B cell (primary cell): ENCODE data around the gene RDH5. TPM values are rescaled to one million over a fixed set of nuclear protein-coding genes. Genes with fewer than 3 reads are reported as not detected.
A peak's percentile ranks its signal among the peaks of the same experiment; 100 is the strongest.

ENCODE experiments used
- ATAC-seq: fragments of 200-7000 bp; cut with Tn5 transposase; one replicate; pipeline ENCODE4 v1.10.0; 2021; ENCODE audit warnings: low read depth, mild to moderate bottlenecking, moderate number of reproducible peaks, moderate library complexity
- CTCF ChIA-PET: fragments of 350-600 bp; sonication (Branson Sonifier 250); formaldehyde crosslinking; loops from one replicate; lab custom pipeline; 2021; ENCODE audit warnings: antibody characterized with exemption, inconsistent platforms; lab: Charles Lee
- POLR2A ChIA-PET: fragments of 350-600 bp; sonication (Branson Sonifier 250); formaldehyde crosslinking; loops from one replicate; lab custom pipeline; 2021; ENCODE audit warnings: antibody characterized with exemption; lab: Charles Lee
- DNase-seq: peaks from one replicate; pipeline ENCODE4 v3.0.0; 2013
- H2AFZ ChIP-seq: 2 replicates; pipeline ENCODE4 v1.6.1; 2012; ENCODE audit warnings: mild to moderate bottlenecking, low read depth, low read length; ENCODE audit not compliant: insufficient read depth, poor library complexity, severe bottlenecking
- H3K27ac ChIP-seq, 2 donors: 1 replicate in 1 of 2; 2 replicates in 1 of 2; pipeline ENCODE4 v1.5.1; 2012 to 2013; ENCODE audit warnings: low read length in 2 of 2, mild to moderate bottlenecking in 2 of 2, moderate library complexity in 1 of 2
- H3K27me3 ChIP-seq, 4 experiments: fragments of 200-600 bp in 1 of 4; sonication (generic) in 1 of 4; replicated peaks in 1 of 4; 1 replicate in 2 of 4; 2 replicates in 2 of 4; pipeline versions ENCODE4 v1.6.1 to v1.7.0; 2013 to 2016; ENCODE audit warnings: low read length in 3 of 4, mild to moderate bottlenecking in 2 of 4, mixed read lengths in 1 of 4, moderate library complexity in 1 of 4; ENCODE audit not compliant: insufficient read depth in 4 of 4, control insufficient read depth in 3 of 4; ENCODE audit errors: control extremely low read depth in 1 of 4
- H3K36me3 ChIP-seq, 2 experiments: replicated peaks in 1 of 2; 1 replicate in 1 of 2; 2 replicates in 1 of 2; pipeline versions ENCODE4 v1.6.1 to v1.7.1; 2013; ENCODE audit warnings: low read length in 1 of 2; ENCODE audit not compliant: insufficient read depth in 2 of 2, control insufficient read depth in 1 of 2; ENCODE audit errors: control extremely low read depth in 1 of 2, extremely low read depth in 1 of 2
- H3K4me1 ChIP-seq, 2 donors: fragments of 200-600 bp in 1 of 2; sonication (generic) in 1 of 2; 1 replicate in 1 of 2; 2 replicates in 1 of 2; pipeline versions ENCODE4 v1.5.1 to v1.6.1; 2013 to 2017; ENCODE audit warnings: low read length in 2 of 2; ENCODE audit not compliant: control insufficient read depth in 2 of 2, insufficient read depth in 2 of 2
- H3K4me2 ChIP-seq: replicated peaks from 2 replicates; pipeline ENCODE3; 2012; ENCODE audit warnings: mild to moderate bottlenecking, low read depth, low read length; ENCODE audit not compliant: poor library complexity, severe bottlenecking
- H3K4me3 ChIP-seq, 5 experiments: fragments of 200-600 bp in 1 of 5; sonication (generic) in 1 of 5; 1 replicate in 3 of 5; 2 replicates in 2 of 5; pipeline versions ENCODE4 v1.5.1 to v1.7.0; 2011 to 2016; ENCODE audit warnings: low read length in 4 of 5, mild to moderate bottlenecking in 4 of 5, low read depth in 2 of 5, control low read depth in 1 of 5, moderate library complexity in 1 of 5; ENCODE audit not compliant: insufficient read depth in 1 of 5; ENCODE audit errors: control extremely low read depth in 1 of 5, extremely low read depth in 1 of 5
- H3K79me2 ChIP-seq: fragments of 200-600 bp; sonication (generic); one replicate; pipeline ENCODE4 v1.6.0; 2016; ENCODE audit warnings: low read length; ENCODE audit not compliant: control insufficient read depth, insufficient read depth
- H3K9ac ChIP-seq: fragments of 200-600 bp; sonication (generic); 2 replicates; pipeline ENCODE4 v1.6.1; 2017; ENCODE audit warnings: mild to moderate bottlenecking, low read length, moderate library complexity
- H3K9me3 ChIP-seq, 3 donors: one replicate each; pipeline versions ENCODE4 v1.6.1 to v1.7.1; 2013; ENCODE audit warnings: low read length in 2 of 3; ENCODE audit not compliant: control insufficient read depth in 2 of 3, insufficient read depth in 1 of 3; ENCODE audit errors: control extremely low read depth in 1 of 3
- H4K20me1 ChIP-seq: 2 replicates; pipeline ENCODE4 v1.6.0; 2012; ENCODE audit warnings: mild to moderate bottlenecking, low read length; ENCODE audit not compliant: insufficient read depth, control insufficient read depth, poor library complexity, severe bottlenecking
- H3K27ac Mint-ChIP-seq: one replicate; pipeline ENCODE4 v1.8.0; 2021; ENCODE audit warnings: mixed read lengths
- H3K27me3 Mint-ChIP-seq: one replicate; pipeline ENCODE4 v1.8.0; 2021; ENCODE audit warnings: mixed read lengths
- H3K4me1 Mint-ChIP-seq: one replicate; pipeline ENCODE4 v1.8.0; 2021; ENCODE audit warnings: mixed read lengths
- H3K4me3 Mint-ChIP-seq: one replicate; pipeline ENCODE4 v1.8.0; 2021; ENCODE audit warnings: mixed read lengths
- H3K9me3 Mint-ChIP-seq: one replicate; pipeline ENCODE4 v1.8.0; 2022; ENCODE audit warnings: mixed read lengths; ENCODE audit not compliant: insufficient read depth
- CTCF ChIP-seq: fragments of 200-600 bp; IDR thresholded peaks from one replicate; pipeline ENCODE4 v1.8.0; 2022; ENCODE audit warnings: antibody characterized with exemption, mild to moderate bottlenecking
- EZH2 ChIP-seq: IDR thresholded peaks from 2 replicates; pipeline ENCODE4 v1.6.1; 2012; ENCODE audit warnings: borderline replicate concordance, low read depth, mild to moderate bottlenecking, moderate library complexity, low read length; ENCODE audit not compliant: insufficient read depth, poor library complexity, severe bottlenecking
- WGBS: methylation state at CpG from one replicate; pipeline ENCODE4 v1.1.5; 2013; ENCODE audit warnings: missing lambda C conversion rate; ENCODE audit not compliant: insufficient coverage; 5-methylcytosine and 5-hydroxymethylcytosine counted together
- intact Hi-C: fragments of 100-400 bp; cut with micrococcal nuclease; formaldehyde crosslinking; loops from one replicate; pipeline ENCODE4 v1.10.0; 2022
- polyA plus RNA-seq: library from polyadenylated mRNA; depleted of rRNA; stranded (reverse); fragments of >200 nt; gene quantifications from 2 replicates; pipeline ENCODE4 v1.2.3, GENCODE V29; 2012
- total RNA-seq, 2 donors: library from RNA; stranded (reverse); fragments of 120-200 nt in 1 of 2; gene quantifications; 1 replicate in 1 of 2; 2 replicates in 1 of 2; pipeline versions ENCODE4 v1.2.3 to v1.2.4, GENCODE V29; 2013 to 2022

Gene RDH5
- total and polyA plus RNA-seq, 2 donors (not counting 1 experiment from before 2014, with no cell fraction given), result 32.6 to 37.8 TPM

DNA sequence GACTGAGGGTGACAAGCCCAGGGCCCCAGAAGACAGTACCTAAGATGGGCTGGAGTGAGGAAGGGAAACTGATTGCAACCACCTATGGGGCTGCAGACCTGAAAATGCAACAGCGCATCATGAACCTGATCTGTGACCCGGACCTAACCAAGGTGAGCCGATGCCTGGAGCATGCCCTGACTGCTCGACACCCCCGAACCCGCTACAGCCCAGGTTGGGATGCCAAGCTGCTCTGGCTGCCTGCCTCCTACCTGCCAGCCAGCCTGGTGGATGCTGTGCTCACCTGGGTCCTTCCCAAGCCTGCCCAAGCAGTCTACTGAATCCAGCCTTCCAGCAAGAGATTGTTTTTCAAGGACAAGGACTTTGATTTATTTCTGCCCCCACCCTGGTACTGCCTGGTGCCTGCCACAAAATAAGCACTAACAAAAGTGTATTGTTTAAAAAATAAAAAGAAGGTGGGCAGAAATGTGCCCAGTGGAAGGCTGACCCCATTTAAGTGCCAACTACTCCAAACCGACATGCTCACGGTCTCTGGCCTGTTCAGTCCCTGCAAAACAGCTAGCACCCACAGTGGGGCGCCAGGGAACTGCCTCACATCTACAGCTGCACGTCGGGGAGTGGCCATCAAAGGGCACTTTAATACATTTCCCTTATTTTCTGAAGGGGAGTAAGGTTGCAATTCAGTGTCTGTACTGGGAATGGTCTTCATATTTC, 4.2 kb downstream of the RDH5 start:
- no peaks in the 10 kb centered on the region for H3K9me3 ChIP-seq
- no peaks in the 10 kb centered on the region for H3K27me3 Mint-ChIP-seq
- H3K36me3 ChIP-seq, result peaks cover 0 to 28% of the 10 kb centered on the region in 2 experiments
- intact Hi-C loops, result loop anchor here (1.0 to 2.0 kb wide), 3 partner anchors 8 to 72 kb away; partner anchors contain the start of gene BLOC1S1
- DNase-seq (peak; percentile 73), ATAC-seq (peak; percentile 45)
- H3K4me1 ChIP-seq, result peaks cover 10 to 29% of the 10 kb centered on the region in 2 donors
- no peak overlapping the region for H3K4me2 ChIP-seq
- H3K4me3 Mint-ChIP-seq, result no peak overlapping the region
- no peaks in the 10 kb centered on the region for H4K20me1 ChIP-seq
- no peaks in the 10 kb centered on the region for H3K9me3 Mint-ChIP-seq
- peak overlapping the region; percentile 57 for H3K27ac Mint-ChIP-seq
- ChIA-PET CTCF (interaction anchor here (1.0 to 11.0 kb wide), 8 partner anchors 8 to 305 kb away, joined by 3 to 147 read pairs (median 4); partner anchors contain the start of gene BLOC1S1), POLR2A (interaction anchor here (0.9 to 1.1 kb wide), 2 partner anchors 11 to 14 kb away, joined by 5 to 11 read pairs; no protein-coding TSS in a partner anchor)
- H3K27me3 ChIP-seq, result no peaks in the 10 kb centered on the region
- H3K4me1 Mint-ChIP-seq, result peaks cover 35% of the 10 kb centered on the region
- H3K27ac ChIP-seq, result no peak overlapping the region
- H3K9ac ChIP-seq, result no peak overlapping the region
- no peaks in the 10 kb centered on the region for H3K79me2 ChIP-seq
- H2AFZ ChIP-seq, result no peak overlapping the region
- H3K4me3 ChIP-seq, result no peak overlapping the region
- 84% methylated on average over 8 of the region's 11 CpGs for WGBS
- no peak for TF ChIP-seq EZH2
- peak; percentile 66 for TF ChIP-seq CTCF

DNA sequence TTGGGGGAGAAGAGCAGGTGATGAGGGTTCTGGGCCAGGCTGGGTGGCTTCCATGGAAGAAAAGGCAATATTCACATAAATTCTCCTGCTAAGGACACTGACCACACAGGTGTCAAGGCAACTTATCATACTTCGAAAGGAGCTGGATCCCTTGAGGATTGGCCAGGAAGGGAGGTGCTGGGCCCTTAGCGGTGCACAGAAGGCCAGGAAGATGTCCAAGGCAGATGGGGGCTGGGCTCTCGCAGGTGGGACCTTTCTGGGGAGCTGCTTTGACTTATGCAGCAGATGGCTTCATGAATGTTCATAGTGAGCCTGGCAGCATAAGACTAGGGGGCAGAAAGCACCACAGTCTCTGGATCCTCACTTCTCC, 4.7 kb downstream of the RDH5 start:
- Histone ChIP-seq H3K27ac (no peak overlapping the region), H3K36me3 (peaks cover 0 to 23% of the 10 kb centered on the region in 2 experiments), H3K9me3 (no peaks in the 10 kb centered on the region), H4K20me1 (no peaks in the 10 kb centered on the region), H2AFZ (no peak overlapping the region), H3K4me2 (no peak overlapping the region), H3K9ac (no peak overlapping the region), H3K4me1 (peaks cover 15 to 34% of the 10 kb centered on the region in 2 donors), H3K4me3 (no peak overlapping the region), H3K79me2 (no peaks in the 10 kb centered on the region), H3K27me3 (no peaks in the 10 kb centered on the region)
- CTCF ChIA-PET, result interaction anchor here (0.7 to 11.0 kb wide), 8 partner anchors 9 to 305 kb away, joined by 3 to 147 read pairs (median 4); partner anchors contain the start of gene BLOC1S1
- peak overlapping the region; percentile 57 for H3K27ac Mint-ChIP-seq
- no peak overlapping the region for H3K4me3 Mint-ChIP-seq
- DNase-seq (no peak), ATAC-seq (no peak)
- H3K4me1 Mint-ChIP-seq, result peaks cover 40% of the 10 kb centered on the region
- POLR2A ChIA-PET, result interaction anchor here (0.9 to 1.1 kb wide), 2 partner anchors 10 to 14 kb away, joined by 5 to 11 read pairs; no protein-coding TSS in a partner anchor
- no peaks in the 10 kb centered on the region for H3K27me3 Mint-ChIP-seq
- TF ChIP-seq CTCF, result no peak
- no peak for TF ChIP-seq EZH2
- H3K9me3 Mint-ChIP-seq, result no peaks in the 10 kb centered on the region
- 17% methylated on average over 2 of the region's 3 CpGs for WGBS
- intact Hi-C loops, result loop anchor here (1.0 to 2.0 kb wide), 3 partner anchors 9 to 72 kb away; partner anchors contain the start of gene BLOC1S1
